HEK293 (cell line): ENCODE data around the gene HSP90AA1.
A peak's percentile ranks its signal among the peaks of the same experiment; 100 is the strongest.

Experiments
- CTCF ChIP-seq: fragments of 450-650 bp; formaldehyde crosslinking; IDR thresholded peaks from 2 replicates; pipeline ENCODE4 v1.5.1; 2016; ENCODE audit warnings: missing biosample characterization, missing genetic modification characterization
- GFI1B ChIP-seq: fragments of 450-650 bp; formaldehyde crosslinking; IDR thresholded peaks from 2 replicates; pipeline ENCODE4 v1.5.1; 2016; ENCODE audit warnings: missing biosample characterization, missing genetic modification characterization
- GLI4 ChIP-seq: fragments of 450-650 bp; formaldehyde crosslinking; IDR thresholded peaks from 2 replicates; pipeline ENCODE4 v1.5.1; 2016; ENCODE audit warnings: missing biosample characterization, missing genetic modification characterization
- HOXA7 ChIP-seq: sonication (generic); formaldehyde crosslinking; IDR thresholded peaks from 2 replicates; pipeline ENCODE4 v1.8.1; 2022; ENCODE audit warnings: missing genetic modification reagents, borderline replicate concordance
- HOXC10 ChIP-seq: sonication (generic); formaldehyde crosslinking; IDR thresholded peaks from 2 replicates; pipeline ENCODE4 v1.8.1; 2023; ENCODE audit warnings: mild to moderate bottlenecking, missing genetic modification reagents
- IKZF3 ChIP-seq: fragments of 450-650 bp; IDR thresholded peaks from 2 replicates; pipeline ENCODE4 v1.5.0; 2018; ENCODE audit warnings: missing biosample characterization, mild to moderate bottlenecking, missing genetic modification characterization, moderate library complexity
- KLF9 ChIP-seq: fragments of 450-650 bp; formaldehyde crosslinking; IDR thresholded peaks from 2 replicates; pipeline ENCODE4 v1.5.1; 2016; ENCODE audit warnings: missing biosample characterization, missing genetic modification characterization, low read depth
- MYNN ChIP-seq: fragments of 450-650 bp; formaldehyde crosslinking; IDR thresholded peaks from 2 replicates; pipeline ENCODE4 v1.5.1; 2016; ENCODE audit warnings: missing biosample characterization, missing genetic modification characterization, borderline replicate concordance
- MZF1 ChIP-seq: fragments of 450-650 bp; formaldehyde crosslinking; IDR thresholded peaks from 2 replicates; pipeline ENCODE4 v1.5.1; 2017; ENCODE audit warnings: missing biosample characterization, missing genetic modification characterization, borderline replicate concordance
- PRDM6 ChIP-seq: fragments of 450-650 bp; formaldehyde crosslinking; IDR thresholded peaks from 2 replicates; pipeline ENCODE4 v1.5.1; 2017; ENCODE audit warnings: missing biosample characterization, missing genetic modification characterization
- SALL2 ChIP-seq: fragments of 450-650 bp; formaldehyde crosslinking; IDR thresholded peaks from 2 replicates; pipeline ENCODE4 v1.5.0; 2017; ENCODE audit warnings: missing biosample characterization, mild to moderate bottlenecking, missing genetic modification characterization, borderline replicate concordance
- SP7 ChIP-seq: fragments of 450-650 bp; formaldehyde crosslinking; IDR thresholded peaks from 2 replicates; pipeline ENCODE4 v1.5.1; 2016; ENCODE audit warnings: missing biosample characterization, missing genetic modification characterization
- TRIM28 ChIP-seq: IDR thresholded peaks from 2 replicates; pipeline ENCODE4 v1.6.1; 2011; ENCODE audit warnings: low read length, control low read depth, borderline replicate concordance
- ZFP69B ChIP-seq: fragments of 450-650 bp; formaldehyde crosslinking; IDR thresholded peaks from 2 replicates; pipeline ENCODE4 v1.5.1; 2016; ENCODE audit warnings: missing biosample characterization, missing genetic modification characterization
- ZNF133 ChIP-seq: fragments of 450-650 bp; formaldehyde crosslinking; IDR thresholded peaks from 2 replicates; pipeline ENCODE4 v1.5.1; 2016; ENCODE audit warnings: missing biosample characterization, missing genetic modification characterization
- ZNF138 ChIP-seq: fragments of 450-650 bp; formaldehyde crosslinking; IDR thresholded peaks from 2 replicates; pipeline ENCODE4 v1.5.1; 2016; ENCODE audit warnings: missing biosample characterization, missing genetic modification characterization, borderline replicate concordance
- ZNF140 ChIP-seq: fragments of 450-650 bp; formaldehyde crosslinking; IDR thresholded peaks from 2 replicates; pipeline ENCODE4 v1.5.1; 2016; ENCODE audit warnings: missing biosample characterization, missing genetic modification characterization
- ZNF146 ChIP-seq: fragments of 450-650 bp; formaldehyde crosslinking; IDR thresholded peaks from 2 replicates; pipeline ENCODE4 v1.5.1; 2016; ENCODE audit warnings: missing biosample characterization, missing genetic modification characterization
- ZNF24 ChIP-seq: fragments of 450-650 bp; formaldehyde crosslinking; IDR thresholded peaks from 2 replicates; pipeline ENCODE4 v1.5.1; 2016; ENCODE audit warnings: missing biosample characterization, missing genetic modification characterization
- ZNF248 ChIP-seq: fragments of 450-650 bp; formaldehyde crosslinking; IDR thresholded peaks from 2 replicates; pipeline ENCODE4 v1.5.1; 2017; ENCODE audit warnings: missing biosample characterization, missing genetic modification characterization
- ZNF266 ChIP-seq: fragments of 450-650 bp; formaldehyde crosslinking; IDR thresholded peaks from 2 replicates; pipeline ENCODE4 v1.5.1; 2016; ENCODE audit warnings: missing biosample characterization, missing genetic modification characterization, low read depth
- ZNF311 ChIP-seq: fragments of 450-650 bp; formaldehyde crosslinking; IDR thresholded peaks from 2 replicates; pipeline ENCODE4 v1.5.1; 2017; ENCODE audit warnings: missing biosample characterization, missing genetic modification characterization, borderline replicate concordance
- ZNF350 ChIP-seq: fragments of 450-650 bp; formaldehyde crosslinking; IDR thresholded peaks from 2 replicates; pipeline ENCODE4 v1.5.0; 2017; ENCODE audit warnings: missing biosample characterization, mild to moderate bottlenecking, missing genetic modification characterization
- ZNF37A ChIP-seq: fragments of 450-650 bp; IDR thresholded peaks from 2 replicates; pipeline ENCODE4 v1.5.1; 2018; ENCODE audit warnings: missing biosample characterization, missing genetic modification characterization
- ZNF416 ChIP-seq: fragments of 450-650 bp; formaldehyde crosslinking; IDR thresholded peaks from 2 replicates; pipeline ENCODE4 v1.5.1; 2016; ENCODE audit warnings: missing biosample characterization, missing genetic modification characterization
- ZNF433 ChIP-seq: fragments of 450-650 bp; formaldehyde crosslinking; IDR thresholded peaks from 2 replicates; pipeline ENCODE4 v1.5.1; 2016; ENCODE audit warnings: missing biosample characterization, missing genetic modification characterization, low read depth
- ZNF596 ChIP-seq: fragments of 450-650 bp; IDR thresholded peaks from 2 replicates; pipeline ENCODE4 v1.5.0; 2018; ENCODE audit warnings: missing biosample characterization, mild to moderate bottlenecking, missing genetic modification characterization, moderate library complexity
- ZNF600 ChIP-seq: fragments of 450-650 bp; formaldehyde crosslinking; IDR thresholded peaks from 2 replicates; pipeline ENCODE4 v1.5.1; 2016; ENCODE audit warnings: missing biosample characterization, missing genetic modification characterization
- ZNF624 ChIP-seq: fragments of 450-650 bp; formaldehyde crosslinking; IDR thresholded peaks from 2 replicates; pipeline ENCODE4 v1.5.1; 2017; ENCODE audit warnings: missing biosample characterization, missing genetic modification characterization
- ZNF629 ChIP-seq: fragments of 450-650 bp; formaldehyde crosslinking; IDR thresholded peaks from 2 replicates; pipeline ENCODE4 v1.5.1; 2017; ENCODE audit warnings: missing biosample characterization, missing genetic modification characterization
- ZNF677 ChIP-seq: fragments of 450-650 bp; IDR thresholded peaks from 2 replicates; pipeline ENCODE4 v1.5.0; 2018; ENCODE audit warnings: missing biosample characterization, mild to moderate bottlenecking, missing genetic modification characterization, moderate library complexity
- ZNF704 ChIP-seq: fragments of 450-650 bp; formaldehyde crosslinking; IDR thresholded peaks from 2 replicates; pipeline ENCODE4 v1.5.1; 2016; ENCODE audit warnings: missing biosample characterization, missing genetic modification characterization
- ZNF76 ChIP-seq: fragments of 450-650 bp; formaldehyde crosslinking; IDR thresholded peaks from 2 replicates; pipeline ENCODE4; 2016; ENCODE audit warnings: low read depth, missing biosample characterization, missing genetic modification characterization, borderline replicate concordance
- ZNF785 ChIP-seq: fragments of 450-650 bp; formaldehyde crosslinking; IDR thresholded peaks from 2 replicates; pipeline ENCODE4 v1.5.1; 2016; ENCODE audit warnings: missing biosample characterization, missing genetic modification characterization
- ZNF837 ChIP-seq: fragments of 450-650 bp; formaldehyde crosslinking; IDR thresholded peaks from 2 replicates; pipeline ENCODE4 v1.5.1; 2016; ENCODE audit warnings: missing biosample characterization, missing genetic modification characterization
- ZNF843 ChIP-seq: fragments of 450-650 bp; formaldehyde crosslinking; IDR thresholded peaks from 2 replicates; pipeline ENCODE4 v1.5.1; 2016; ENCODE audit warnings: missing biosample characterization, missing genetic modification characterization
- ZSCAN18 ChIP-seq: fragments of 450-650 bp; formaldehyde crosslinking; IDR thresholded peaks from 2 replicates; pipeline ENCODE4 v1.5.1; 2016; ENCODE audit warnings: missing biosample characterization, missing genetic modification characterization

The HSP90AA1 gene

GRCh38 chr14:102086972-102087761 lies at the start of gene HSP90AA1 (continued):
- TF ChIP-seq IKZF3 (tag by site-specific recombination) (peak; percentile 84), ZNF600 (tag by site-specific recombination) (0 out of 2 replicates have a peak, but pooled peaks have one; percentile 11), MZF1 (tag by site-specific recombination) (peak; percentile 40; the same call in 1 of the 2 replicates), ZNF629 (tag by site-specific recombination) (peak; percentile 21; the same call in 1 of the 2 replicates), ZNF146 (tag by site-specific recombination) (no peak), ZNF140 (tag by site-specific recombination) (no peak), ZNF133 (tag by site-specific recombination) (no peak), ZNF837 (no peak), GFI1B (no peak), ZNF843 (tag by site-specific recombination) (peak; percentile 22; the same call in 1 of the 2 replicates), SALL2 (no peak), ZNF416 (no peak), HOXA7 (CRISPR knock-in tag) (no peak), ZNF433 (tag by site-specific recombination) (no peak), ZNF76 (tag by site-specific recombination) (peak; percentile 92), ZSCAN18 (no peak), ZNF350 (tag by site-specific recombination) (no peak), ZNF37A (tag by site-specific recombination) (no peak), HOXC10 (CRISPR knock-in tag) (no peak), CTCF (tag by site-specific recombination) (peak; percentile 70), ZNF677 (tag by site-specific recombination) (no peak), ZNF596 (tag by site-specific recombination) (no peak), KLF9 (tag by site-specific recombination) (peak; percentile 59), ZNF311 (no peak), ZNF248 (tag by site-specific recombination) (no peak), ZFP69B (tag by site-specific recombination) (peak; percentile 31; the same call in 1 of the 2 replicates), ZNF266 (no peak), GLI4 (tag by site-specific recombination) (peak; percentile 39; the same call in 1 of the 2 replicates), MYNN (no peak), ZNF624 (tag by site-specific recombination) (no peak), PRDM6 (no peak), ZNF704 (tag by site-specific recombination) (no peak), SP7 (tag by site-specific recombination) (peak; percentile 58), ZNF785 (tag by site-specific recombination) (peak; percentile 63; the same call in 1 of the 2 replicates), TRIM28 (peak; percentile 44; the same call in 1 of the 2 replicates), ZNF24 (tag by site-specific recombination) (0 out of 2 replicates have a peak, but pooled peaks have one; percentile 29), ZNF138 (tag by site-specific recombination) (no peak)
